ENCODE data around the gene UGT1A8.

GRCh38 chr2:233600386-233600785, 17.0 kb upstream of the UGT1A8 start:
- no peak for TF ChIP-seq CTCF (IDR thresholded peaks at IDR 0.05; ENCODE audit: insufficient read depth, low read length)
- no peak for TF ChIP-seq REST (IDR thresholded peaks at IDR 0.05; ENCODE audit: insufficient replicate concordance, low read depth)
- TF ChIP-seq POLR2AphosphoS5 (IDR thresholded peaks at IDR 0.05; ENCODE audit: low read depth): no peak

All from HL-60 (cell line).